Astrocyte (in vitro differentiated cells and primary cell): Measurements from ENCODE around the gene PEX7.

Experiments
- EZH2 ChIP-seq: IDR thresholded peaks from 2 replicates; pipeline ENCODE4 v1.6.1; 2012; ENCODE audit warnings: mild to moderate bottlenecking, low read length, inconsistent platforms; ENCODE audit not compliant: insufficient read depth
- TF ChIP-seq, protein P1 (sequence below): IDR thresholded peaks from 2 replicates; pipeline ENCODE4 v1.5.1; 2011; ENCODE audit warnings: low read depth, mild to moderate bottlenecking, inconsistent platforms, low read length, moderate library complexity; ENCODE audit not compliant: insufficient read depth

DNA sequence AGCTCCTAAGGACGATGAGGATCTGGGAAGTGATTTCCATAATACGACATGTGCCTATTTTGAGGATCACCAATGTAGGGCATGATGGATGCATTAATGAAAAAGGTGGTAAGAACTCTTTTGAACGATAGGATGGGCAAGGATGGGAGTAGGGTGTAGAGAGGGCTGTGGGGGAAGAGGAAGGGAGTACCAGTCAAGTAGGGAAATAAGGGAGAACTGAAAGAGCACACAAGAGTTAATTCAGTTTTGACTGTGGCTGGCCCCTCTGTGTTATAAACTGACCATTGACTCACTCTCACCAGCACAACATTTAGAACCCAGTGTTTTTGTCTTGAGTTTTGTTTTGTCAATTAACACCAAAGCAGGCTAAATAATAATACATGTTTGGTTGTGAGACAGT lies 132.7 kb downstream of the PEX7 start:
- no peak for TF ChIP-seq EZH2
- TF ChIP-seq, protein P1, sequence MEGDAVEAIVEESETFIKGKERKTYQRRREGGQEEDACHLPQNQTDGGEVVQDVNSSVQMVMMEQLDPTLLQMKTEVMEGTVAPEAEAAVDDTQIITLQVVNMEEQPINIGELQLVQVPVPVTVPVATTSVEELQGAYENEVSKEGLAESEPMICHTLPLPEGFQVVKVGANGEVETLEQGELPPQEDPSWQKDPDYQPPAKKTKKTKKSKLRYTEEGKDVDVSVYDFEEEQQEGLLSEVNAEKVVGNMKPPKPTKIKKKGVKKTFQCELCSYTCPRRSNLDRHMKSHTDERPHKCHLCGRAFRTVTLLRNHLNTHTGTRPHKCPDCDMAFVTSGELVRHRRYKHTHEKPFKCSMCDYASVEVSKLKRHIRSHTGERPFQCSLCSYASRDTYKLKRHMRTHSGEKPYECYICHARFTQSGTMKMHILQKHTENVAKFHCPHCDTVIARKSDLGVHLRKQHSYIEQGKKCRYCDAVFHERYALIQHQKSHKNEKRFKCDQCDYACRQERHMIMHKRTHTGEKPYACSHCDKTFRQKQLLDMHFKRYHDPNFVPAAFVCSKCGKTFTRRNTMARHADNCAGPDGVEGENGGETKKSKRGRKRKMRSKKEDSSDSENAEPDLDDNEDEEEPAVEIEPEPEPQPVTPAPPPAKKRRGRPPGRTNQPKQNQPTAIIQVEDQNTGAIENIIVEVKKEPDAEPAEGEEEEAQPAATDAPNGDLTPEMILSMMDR = no peak
